Measurements from ENCODE around the gene PLEKHO1.

PLEKHO1 gene

GRCh38 chr1:150149271-150150132 is at the start of gene PLEKHO1:
Gene PLEKHO1 (plus strand): TSS chr1:150149916. CDS start chr1:150150258, 342 bp downstream.
- Histone ChIP-seq H3K4me1 (ENCODE audit: control insufficient read depth, insufficient read depth, low read length) (peaks cover 18% of the 10 kb centered on the region), H3K9ac (ENCODE audit: low read length) (peak within 1 kb of the TSS; percentile 78), H3K9me3 (ENCODE audit: control insufficient read depth, insufficient read depth, low read depth, low read length) (no peaks in the 10 kb centered on the region), H3K27me3 (ENCODE audit: control insufficient read depth, insufficient read depth, low read length) (peaks cover 9% of the 10 kb centered on the region), H3K36me3 (ENCODE audit: control insufficient read depth, insufficient read depth, low read length) (peaks cover 18% of the 10 kb centered on the region), H3K4me3 (ENCODE audit: low read depth, low read length) (peak within 1 kb of the TSS; percentile 68), H3K27ac (ENCODE audit: low read depth, low read length) (peak within 1 kb of the TSS; percentile 69; the same call in 1 of the 2 replicates)

- Histone ChIP-seq H3K27me3 (ENCODE audit: control insufficient read depth, insufficient read depth, low read length) (no peaks in the 10 kb centered on the region), H3K36me3 (ENCODE audit: control insufficient read depth, insufficient read depth, low read length) (peaks cover 5% of the 10 kb centered on the region; the same call in 1 of the 2 replicates), H3K4me3 (ENCODE audit: low read depth, low read length) (no peak overlapping the region), H3K27ac (ENCODE audit: low read depth, low read length) (no peak overlapping the region), H3K9me3 (ENCODE audit: control insufficient read depth, insufficient read depth, low read depth, low read length) (no peaks in the 10 kb centered on the region), H3K4me1 (ENCODE audit: control insufficient read depth, insufficient read depth, low read length) (no peaks in the 10 kb centered on the region), H3K9ac (ENCODE audit: low read length) (no peak overlapping the region)
These were observed 46.7 kb upstream of the PLEKHO1 start for GRCh38 chr1:150102986-150103385.

- H3K27ac ChIP-seq (ENCODE audit: low read depth, low read length), result no peak overlapping the region
- no peak overlapping the region for H3K4me3 ChIP-seq (ENCODE audit: low read depth, low read length)
- no peaks in the 10 kb centered on the region for H3K9me3 ChIP-seq (ENCODE audit: control insufficient read depth, insufficient read depth, low read depth, low read length)
- H3K4me1 ChIP-seq (ENCODE audit: control insufficient read depth, insufficient read depth, low read length), result no peaks in the 10 kb centered on the region
- no peak overlapping the region for H3K9ac ChIP-seq (ENCODE audit: low read length)
- peaks cover 8% of the 10 kb centered on the region for H3K36me3 ChIP-seq (ENCODE audit: control insufficient read depth, insufficient read depth, low read length)
- H3K27me3 ChIP-seq (ENCODE audit: control insufficient read depth, insufficient read depth, low read length), result no peaks in the 10 kb centered on the region
These were observed 43.4 kb upstream of the PLEKHO1 start for GRCh38 chr1:150106341-150106740.

- no peak overlapping the region for H3K9ac ChIP-seq (ENCODE audit: low read length)
These were observed 40.1 kb upstream of the PLEKHO1 start for GRCh38 chr1:150109586-150109985.

GRCh38 chr1:150110116-150110515 is 39.6 kb upstream of the PLEKHO1 start:
- Histone ChIP-seq H3K9ac (ENCODE audit: low read length) (no peak overlapping the region), H3K4me3 (ENCODE audit: low read depth, low read length) (no peak overlapping the region), H3K36me3 (ENCODE audit: control insufficient read depth, insufficient read depth, low read length) (peaks cover 8% of the 10 kb centered on the region; the same call in 1 of the 2 replicates), H3K9me3 (ENCODE audit: control insufficient read depth, insufficient read depth, low read depth, low read length) (no peaks in the 10 kb centered on the region; the same call in 1 of the 2 replicates), H3K27ac (ENCODE audit: low read depth, low read length) (no peak overlapping the region), H3K27me3 (ENCODE audit: control insufficient read depth, insufficient read depth, low read length) (no peaks in the 10 kb centered on the region), H3K4me1 (ENCODE audit: control insufficient read depth, insufficient read depth, low read length) (no peaks in the 10 kb centered on the region)

More at GRCh38 chr1:150109586-150109985, 40.1 kb upstream of the PLEKHO1 start:
- Histone ChIP-seq H3K27me3 (ENCODE audit: control insufficient read depth, insufficient read depth, low read length) (no peaks in the 10 kb centered on the region), H3K9me3 (ENCODE audit: control insufficient read depth, insufficient read depth, low read depth, low read length) (no peaks in the 10 kb centered on the region; the same call in 1 of the 2 replicates), H3K36me3 (ENCODE audit: control insufficient read depth, insufficient read depth, low read length) (peaks cover 8% of the 10 kb centered on the region; the same call in 1 of the 2 replicates), H3K27ac (ENCODE audit: low read depth, low read length) (no peak overlapping the region), H3K4me3 (ENCODE audit: low read depth, low read length) (no peak overlapping the region), H3K4me1 (ENCODE audit: control insufficient read depth, insufficient read depth, low read length) (no peaks in the 10 kb centered on the region)

- H3K4me1 ChIP-seq (ENCODE audit: control insufficient read depth, insufficient read depth, low read length), result no peaks in the 10 kb centered on the region
- H3K4me3 ChIP-seq (ENCODE audit: low read depth, low read length), result no peak overlapping the region
- no peaks in the 10 kb centered on the region for H3K27me3 ChIP-seq (ENCODE audit: control insufficient read depth, insufficient read depth, low read length)
- peaks cover 8% of the 10 kb centered on the region; the same call in 1 of the 2 replicates for H3K36me3 ChIP-seq (ENCODE audit: control insufficient read depth, insufficient read depth, low read length)
- H3K9me3 ChIP-seq (ENCODE audit: control insufficient read depth, insufficient read depth, low read depth, low read length), result no peaks in the 10 kb centered on the region; the same call in 1 of the 2 replicates
- H3K27ac ChIP-seq (ENCODE audit: low read depth, low read length), result no peak overlapping the region; the same call in 1 of the 2 replicates
- no peak overlapping the region for H3K9ac ChIP-seq (ENCODE audit: low read length)
These were observed 38.0 kb upstream of the PLEKHO1 start for GRCh38 chr1:150111670-150112069.

GRCh38 chr1:150115121-150115520 is 34.6 kb upstream of the PLEKHO1 start:
- H3K4me3 ChIP-seq (ENCODE audit: low read depth, low read length), result no peak overlapping the region
- no peaks in the 10 kb centered on the region for H3K27me3 ChIP-seq (ENCODE audit: control insufficient read depth, insufficient read depth, low read length)
- H3K9me3 ChIP-seq (ENCODE audit: control insufficient read depth, insufficient read depth, low read depth, low read length), result no peaks in the 10 kb centered on the region; the same call in 1 of the 2 replicates
- peaks cover 8% of the 10 kb centered on the region; the same call in 1 of the 2 replicates for H3K36me3 ChIP-seq (ENCODE audit: control insufficient read depth, insufficient read depth, low read length)
- no peaks in the 10 kb centered on the region for H3K4me1 ChIP-seq (ENCODE audit: control insufficient read depth, insufficient read depth, low read length)
- no peak overlapping the region for H3K9ac ChIP-seq (ENCODE audit: low read length)
- H3K27ac ChIP-seq (ENCODE audit: low read depth, low read length), result no peak overlapping the region

- Histone ChIP-seq H3K4me1 (ENCODE audit: control insufficient read depth, insufficient read depth, low read length) (no peaks in the 10 kb centered on the region), H3K4me3 (ENCODE audit: low read depth, low read length) (no peak overlapping the region), H3K9ac (ENCODE audit: low read length) (no peak overlapping the region), H3K9me3 (ENCODE audit: control insufficient read depth, insufficient read depth, low read depth, low read length) (no peaks in the 10 kb centered on the region; the same call in 1 of the 2 replicates), H3K36me3 (ENCODE audit: control insufficient read depth, insufficient read depth, low read length) (no peaks in the 10 kb centered on the region), H3K27ac (ENCODE audit: low read depth, low read length) (no peak overlapping the region), H3K27me3 (ENCODE audit: control insufficient read depth, insufficient read depth, low read length) (no peaks in the 10 kb centered on the region)
These were observed 31.0 kb upstream of the PLEKHO1 start for GRCh38 chr1:150118716-150119115.

GRCh38 chr1:150121236-150121862 is 28.4 kb upstream of the PLEKHO1 start:
- H3K27me3 ChIP-seq (ENCODE audit: control insufficient read depth, insufficient read depth, low read length), result no peaks in the 10 kb centered on the region
- no peaks in the 10 kb centered on the region for H3K36me3 ChIP-seq (ENCODE audit: control insufficient read depth, insufficient read depth, low read length)
- H3K27ac ChIP-seq (ENCODE audit: low read depth, low read length), result no peak overlapping the region
- no peak overlapping the region for H3K9ac ChIP-seq (ENCODE audit: low read length)
- no peak overlapping the region for H3K4me3 ChIP-seq (ENCODE audit: low read depth, low read length)
- no peaks in the 10 kb centered on the region for H3K4me1 ChIP-seq (ENCODE audit: control insufficient read depth, insufficient read depth, low read length)
- no peaks in the 10 kb centered on the region for H3K9me3 ChIP-seq (ENCODE audit: control insufficient read depth, insufficient read depth, low read depth, low read length)

GRCh38 chr1:150126811-150127210 is 22.9 kb upstream of the PLEKHO1 start:
- H3K27me3 ChIP-seq (ENCODE audit: control insufficient read depth, insufficient read depth, low read length), result no peaks in the 10 kb centered on the region
- no peaks in the 10 kb centered on the region for H3K9me3 ChIP-seq (ENCODE audit: control insufficient read depth, insufficient read depth, low read depth, low read length)
- no peak overlapping the region for H3K4me3 ChIP-seq (ENCODE audit: low read depth, low read length)
- H3K4me1 ChIP-seq (ENCODE audit: control insufficient read depth, insufficient read depth, low read length), result no peaks in the 10 kb centered on the region
- H3K9ac ChIP-seq (ENCODE audit: low read length), result no peak overlapping the region
- no peak overlapping the region for H3K27ac ChIP-seq (ENCODE audit: low read depth, low read length)
- H3K36me3 ChIP-seq (ENCODE audit: control insufficient read depth, insufficient read depth, low read length), result no peaks in the 10 kb centered on the region

- no peaks in the 10 kb centered on the region for H3K9me3 ChIP-seq (ENCODE audit: control insufficient read depth, insufficient read depth, low read depth, low read length)
- no peak overlapping the region for H3K4me3 ChIP-seq (ENCODE audit: low read depth, low read length)
- H3K27me3 ChIP-seq (ENCODE audit: control insufficient read depth, insufficient read depth, low read length), result no peaks in the 10 kb centered on the region
- H3K4me1 ChIP-seq (ENCODE audit: control insufficient read depth, insufficient read depth, low read length), result no peaks in the 10 kb centered on the region
- H3K9ac ChIP-seq (ENCODE audit: low read length), result no peak overlapping the region
- no peak overlapping the region for H3K27ac ChIP-seq (ENCODE audit: low read depth, low read length)
- H3K36me3 ChIP-seq (ENCODE audit: control insufficient read depth, insufficient read depth, low read length), result no peaks in the 10 kb centered on the region
These were observed 22.3 kb upstream of the PLEKHO1 start for GRCh38 chr1:150127464-150127863.

Data from HUES6 (cell line).